Suprapubic skin (tissue), 4 donors: ENCODE measurements around the gene B3GALT6.

Experiments used
- CTCF ChIP-seq, 2 donors: fragments of 200-600 bp in 1 of 2; fragments of 450-650 bp in 1 of 2; sonication (generic) in 1 of 2; IDR thresholded peaks; one replicate each; pipeline ENCODE4 v1.5.1; 2016 to 2019; ENCODE audit warnings: antibody characterized with exemption in 2 of 2, mild to moderate bottlenecking in 1 of 2, moderate library complexity in 1 of 2
- EP300 ChIP-seq: sonication (generic); formaldehyde crosslinking; IDR thresholded peaks from one replicate; pipeline ENCODE4 v1.6.1; 2017; ENCODE audit warnings: antibody characterized with exemption
- POLR2AphosphoS5 ChIP-seq, 3 donors: sonication (generic); formaldehyde crosslinking; IDR thresholded peaks; one replicate each; pipeline ENCODE4 v1.6.1; 2017; ENCODE audit warnings: antibody characterized with exemption in 3 of 3

GRCh38 chr1:1196431-1197187 lies 35.4 kb upstream of the B3GALT6 start:
- TF ChIP-seq CTCF (IDR thresholded peaks at IDR 0.05) (no peak), EP300 (no peak), POLR2AphosphoS5 (IDR thresholded peaks at IDR 0.05) (no peak)
